A549 treated with CpdA at 1 μM for 4 hours (cell line): ENCODE data around the gene GCNT3. TPM values are rescaled to one million over a fixed set of nuclear protein-coding genes. Genes with fewer than 3 reads are reported as not detected.

Experiments
- total RNA-seq: library from RNA; stranded (reverse); fragments of 200-300 nt; extraction: Qiagen RNA extraction; gene quantifications from 5 replicates; pipeline ENCODE4 v1.2.3, GENCODE V29; 2022; ENCODE audit warnings: low read depth

Gene GCNT3, protein sequence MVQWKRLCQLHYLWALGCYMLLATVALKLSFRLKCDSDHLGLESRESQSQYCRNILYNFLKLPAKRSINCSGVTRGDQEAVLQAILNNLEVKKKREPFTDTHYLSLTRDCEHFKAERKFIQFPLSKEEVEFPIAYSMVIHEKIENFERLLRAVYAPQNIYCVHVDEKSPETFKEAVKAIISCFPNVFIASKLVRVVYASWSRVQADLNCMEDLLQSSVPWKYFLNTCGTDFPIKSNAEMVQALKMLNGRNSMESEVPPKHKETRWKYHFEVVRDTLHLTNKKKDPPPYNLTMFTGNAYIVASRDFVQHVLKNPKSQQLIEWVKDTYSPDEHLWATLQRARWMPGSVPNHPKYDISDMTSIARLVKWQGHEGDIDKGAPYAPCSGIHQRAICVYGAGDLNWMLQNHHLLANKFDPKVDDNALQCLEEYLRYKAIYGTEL
- 149 to 187 TPM (median 170 TPM) in 5 replicates for total RNA-seq

DNA sequence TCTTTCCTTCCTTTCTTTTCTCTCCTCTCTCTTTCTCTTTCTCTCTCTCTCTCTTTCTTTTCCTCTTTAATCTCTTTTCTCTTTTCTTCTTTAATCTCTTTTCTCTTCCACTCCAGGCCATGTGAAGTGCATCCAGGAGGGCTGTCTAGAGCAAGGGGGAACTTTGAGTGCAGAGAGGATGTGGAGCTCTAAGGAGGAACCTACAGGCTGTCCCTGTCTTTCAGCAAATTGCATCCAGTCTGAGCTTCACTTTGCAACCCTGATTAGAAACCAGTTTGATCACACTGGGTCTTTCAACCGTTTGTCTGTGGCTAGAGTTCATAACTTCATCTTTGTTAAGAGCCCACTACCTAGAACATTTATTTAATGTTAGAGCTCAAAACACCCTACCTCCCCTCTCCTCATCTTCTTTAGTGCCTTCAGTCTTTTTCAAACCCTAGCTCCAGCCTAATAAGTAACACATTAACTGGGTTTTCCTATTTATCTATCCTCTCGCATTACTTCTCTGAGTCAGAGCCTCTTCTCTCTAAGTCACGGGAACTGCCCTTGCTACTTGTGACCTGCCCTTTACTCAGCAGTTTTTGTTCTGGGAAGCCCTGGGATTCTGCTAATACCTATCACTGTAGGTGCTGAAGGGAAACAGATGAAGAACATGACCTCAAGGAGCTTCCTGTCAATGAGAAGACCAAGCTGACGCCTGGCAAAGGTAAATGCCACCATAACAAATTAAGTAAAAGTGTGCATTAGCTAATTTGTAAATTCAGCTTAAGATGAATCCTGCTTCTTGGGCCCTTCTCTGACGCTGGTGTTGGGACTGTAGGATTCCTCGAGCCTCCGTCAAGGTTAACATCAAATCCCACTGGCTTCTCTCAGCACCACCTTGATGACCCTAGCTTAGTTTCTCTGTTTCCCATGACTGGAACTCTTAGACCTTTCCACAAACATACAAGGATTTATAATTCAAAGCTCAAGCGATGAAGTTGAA is at the start of gene GCNT3:
Gene GCNT3, plus strand, starts transcription at position 508 of the 985 bp plus-strand sequence. CDS start 6,456 bp downstream, outside the sequence.

DNA sequence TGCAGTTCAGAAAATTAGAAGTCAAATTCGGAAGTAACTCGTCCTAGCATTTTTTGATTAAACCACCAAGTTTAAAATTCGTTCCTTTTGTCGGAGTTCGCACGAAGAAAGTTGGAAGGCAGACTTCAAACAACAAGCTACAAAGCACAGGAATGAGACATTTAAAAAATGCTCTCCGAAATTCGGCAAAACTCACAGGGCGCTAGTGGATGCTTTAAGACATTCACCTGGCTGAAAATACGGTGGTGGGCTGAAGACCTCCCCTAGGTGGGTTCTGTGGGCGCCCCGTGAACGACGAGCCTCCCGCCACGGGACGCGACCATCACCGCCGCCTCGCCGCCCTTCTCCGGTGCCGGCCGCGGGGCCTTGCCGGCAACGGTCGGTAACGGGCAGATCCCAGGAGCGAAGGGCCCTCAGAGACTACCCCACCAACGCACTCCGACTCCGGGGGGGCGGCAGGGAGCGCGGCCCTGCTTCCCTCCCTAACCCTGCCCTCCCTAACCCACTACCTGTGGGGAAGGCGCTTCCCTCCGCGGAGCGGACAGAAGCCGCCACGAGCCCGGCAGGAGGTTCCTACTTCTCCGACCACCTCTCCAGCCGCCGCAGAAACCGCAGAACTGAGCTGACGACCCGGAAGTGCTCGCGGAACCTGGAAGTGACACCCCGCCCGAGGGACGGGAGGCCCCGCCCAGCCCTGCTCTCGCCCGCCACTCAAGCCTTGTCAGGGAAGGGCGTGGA is 45.5 kb downstream of the GCNT3 start, which contains the start of gene GTF2A2:
Gene GTF2A2, minus strand, starts transcription at position 619 of the 738 bp plus-strand sequence. CDS start 5,238 bp downstream, outside the sequence.

Other genes with a start within 250 kb of the GCNT3 start
- gene MYO1E, start 238.9 kb upstream of the GCNT3 start, total RNA-seq = 177 to 223 TPM (median 211 TPM) in 5 replicates
- gene FAM81A, start 173.6 kb upstream of the GCNT3 start, total RNA-seq = 11.0 to 14.6 TPM (median 13.6 TPM) in 5 replicates
- 152 to 203 TPM (median 187 TPM) in 5 replicates for gene GTF2A2, start 45.7 kb downstream of the GCNT3 start, total RNA-seq
- gene BNIP2, start 77.5 kb downstream of the GCNT3 start, total RNA-seq = 66.7 to 113 TPM (median 71.4 TPM) in 5 replicates